SW 1271 (cell line): ENCODE data around the gene GPC3.
"Not testable (repeated sequence)": the region's sequence is repeated elsewhere in the genome, so short reads cannot be mapped to it uniquely, and the experiment has no call there.

Experiments
- DNase-seq, 2 experiments: peaks; one replicate each; lab custom pipeline; 2025; lab: John Stamatoyannopoulos, UW

The GPC3 gene

DNA sequence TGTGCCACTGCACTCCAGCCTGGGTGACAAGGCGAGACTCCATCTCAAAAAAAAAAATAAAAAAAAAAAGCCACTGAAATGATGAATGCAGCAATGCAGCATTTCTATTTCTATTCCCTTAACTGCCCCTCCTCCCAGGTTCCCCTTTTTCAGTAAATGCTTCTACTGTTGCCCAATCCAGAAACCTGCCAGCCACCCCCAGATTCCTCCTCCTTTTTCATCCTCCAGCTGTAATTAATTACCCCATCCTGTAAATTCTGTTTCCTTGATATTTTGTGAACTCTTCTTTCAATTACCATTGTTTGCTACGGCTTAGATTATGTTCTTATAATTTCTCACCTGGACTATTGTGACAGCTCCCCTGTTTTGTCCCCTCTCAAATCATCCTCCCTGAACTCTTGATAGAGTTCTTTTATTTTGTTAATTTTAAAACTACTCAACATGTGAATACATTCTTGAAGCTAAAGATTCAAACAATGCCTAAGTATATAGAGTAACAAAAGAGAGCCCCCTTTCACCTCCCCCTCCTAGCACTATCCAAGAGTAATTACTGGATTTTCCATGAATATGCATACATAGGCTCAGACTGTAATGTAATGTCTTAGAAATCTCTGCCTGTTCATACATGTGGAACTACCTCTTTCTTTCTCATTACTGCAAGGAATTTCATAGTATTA lies 429.5 kb downstream of the GPC3 start:
- no peak for DNase-seq

DNA sequence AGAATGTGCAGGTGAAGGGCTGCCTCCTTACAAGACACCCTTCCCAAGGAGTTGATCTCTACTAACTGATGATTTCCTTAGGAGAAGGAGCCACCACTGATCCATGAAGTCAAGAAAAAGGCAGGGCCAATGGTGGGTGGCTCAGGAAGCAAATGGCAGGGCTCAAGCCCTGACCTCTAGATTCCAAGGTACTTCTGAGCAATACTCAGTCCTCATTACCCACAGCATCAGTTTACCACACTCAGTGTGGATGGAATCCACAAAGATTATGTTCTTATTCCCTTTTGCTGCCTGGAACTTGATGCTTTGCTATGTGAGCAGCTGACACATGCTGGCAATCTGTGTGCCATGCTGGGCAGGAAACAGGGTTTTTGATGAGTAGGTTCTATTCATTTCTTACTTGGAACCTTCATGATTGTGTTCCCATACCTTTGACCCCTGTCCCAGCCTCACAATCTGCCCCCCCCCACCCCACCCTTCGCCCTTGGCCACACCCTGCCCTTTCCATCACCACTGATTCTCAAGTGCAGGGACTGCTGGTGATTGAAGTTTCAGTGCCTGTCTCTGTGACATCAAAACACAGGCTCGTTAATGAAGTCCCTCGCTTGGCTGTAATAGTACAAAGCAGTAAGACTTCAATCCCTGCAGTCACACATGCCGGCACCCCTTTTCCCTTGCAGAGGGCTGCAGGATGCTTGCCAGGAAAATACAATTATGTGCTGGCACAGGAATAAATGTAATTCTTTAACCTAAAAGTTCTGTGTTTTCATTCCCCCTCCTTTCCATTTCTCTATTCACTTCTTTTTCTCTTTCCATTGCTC lies 434.5 kb downstream of the GPC3 start:
- no peak for DNase-seq

DNA sequence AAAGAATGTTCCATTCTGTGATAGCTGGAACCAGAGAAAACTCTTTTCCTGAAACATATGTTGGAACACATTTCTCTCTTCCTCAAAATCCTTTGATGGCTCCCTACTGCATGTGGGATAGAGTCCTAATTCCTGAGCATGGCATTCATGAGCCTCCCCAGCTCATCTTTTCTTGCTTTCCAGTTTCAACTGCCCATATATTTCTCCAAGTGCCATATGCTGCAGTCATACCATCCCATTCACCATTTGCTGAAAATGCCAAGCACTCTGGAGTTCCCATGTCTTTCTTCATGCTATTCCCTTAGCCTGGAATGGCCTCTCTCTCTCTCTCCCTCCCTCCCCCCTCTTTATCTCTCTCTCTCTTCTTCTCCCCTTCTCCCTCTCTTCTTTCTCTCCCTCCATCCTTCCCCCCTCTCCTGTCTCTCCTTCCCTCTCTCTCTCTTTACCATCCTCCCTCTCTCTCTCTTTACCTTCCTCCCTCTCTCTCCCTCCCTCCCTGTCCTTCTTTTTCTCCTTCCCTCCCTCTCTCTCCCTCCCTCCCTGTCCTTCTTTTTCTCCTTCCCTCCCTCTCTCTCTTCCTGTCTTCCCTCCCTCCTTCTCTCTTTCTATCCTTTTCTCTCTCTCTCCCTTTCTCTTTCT lies 436.0 kb downstream of the GPC3 start:
- DNase-seq = no peak

DNA sequence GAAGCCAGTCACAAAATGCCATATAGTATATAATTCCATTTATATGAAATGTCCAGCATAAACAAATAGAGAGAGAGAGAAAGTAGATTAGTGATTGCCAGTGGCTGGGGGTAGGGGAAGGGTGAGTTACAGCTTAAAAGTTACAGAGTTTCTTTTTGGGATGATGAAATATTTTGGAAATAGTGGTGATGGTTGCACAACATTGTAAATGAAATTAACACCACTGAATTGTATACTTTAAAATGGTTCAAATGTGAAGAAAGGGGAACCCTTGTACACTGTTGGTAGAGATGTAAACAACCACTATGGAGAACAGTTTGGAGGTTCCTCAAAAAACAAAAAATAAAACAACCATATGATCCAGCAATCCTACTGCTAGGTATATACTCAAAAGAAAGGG lies 439.0 kb downstream of the GPC3 start:
- DNase-seq = no peak

DNA sequence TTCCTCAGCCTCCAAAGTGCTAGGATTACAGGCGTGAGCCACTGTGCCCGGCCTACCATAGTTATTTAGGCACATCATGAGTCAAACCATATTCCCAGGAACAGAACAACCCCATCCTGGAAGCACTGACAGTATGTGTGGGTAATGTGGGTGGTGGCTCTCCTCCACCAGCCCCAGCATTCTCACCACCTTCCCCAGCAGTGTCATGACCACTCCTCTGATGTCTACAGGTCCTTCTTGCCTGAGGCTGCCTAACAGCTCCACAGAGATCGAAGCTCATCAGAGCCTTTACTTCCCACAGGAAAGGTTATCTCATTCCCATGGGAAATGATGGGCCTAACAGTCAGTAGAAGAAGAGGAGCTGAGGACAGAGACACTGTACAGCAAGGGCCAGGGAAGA lies 440.6 kb downstream of the GPC3 start:
- DNase-seq = no peak

DNA sequence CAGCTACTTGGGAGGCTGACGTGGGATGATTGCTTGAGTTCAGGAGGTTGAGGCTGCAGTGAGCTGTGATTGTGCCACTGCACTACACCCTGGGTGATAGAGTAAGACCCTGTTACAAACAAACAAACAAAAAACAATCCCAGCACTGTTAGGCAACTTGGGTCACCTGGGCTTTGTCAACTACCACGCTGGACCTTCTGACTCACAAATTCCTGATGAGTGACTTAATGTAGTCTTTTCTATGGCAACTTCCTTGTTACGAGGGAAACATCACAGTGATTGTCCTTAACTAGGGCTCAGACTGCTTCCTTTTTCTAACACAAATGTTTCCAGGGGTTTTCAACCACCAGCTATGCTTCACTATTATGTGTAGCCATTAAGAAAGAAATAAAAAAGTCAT lies 441.3 kb downstream of the GPC3 start:
- DNase-seq = peak; percentile 2 to 56

DNA sequence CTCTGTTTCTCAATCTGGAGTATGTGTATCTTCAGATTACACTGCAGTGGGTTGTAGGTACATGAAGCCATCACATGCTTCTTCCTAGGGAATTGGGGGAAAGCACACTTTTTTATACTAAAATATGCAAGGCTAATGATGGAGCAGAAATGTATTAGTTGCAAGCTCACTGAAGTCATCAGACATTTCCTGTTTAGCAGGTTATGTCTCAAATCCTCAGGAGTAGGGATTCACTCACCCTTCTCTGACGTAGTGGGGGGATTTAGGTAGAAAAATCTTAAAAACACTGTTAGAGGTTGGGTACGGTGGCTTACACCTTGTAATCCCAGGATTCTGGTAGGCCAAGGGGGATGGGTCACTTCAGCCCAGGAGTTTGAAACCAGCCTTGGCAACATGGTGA lies 441.7 kb downstream of the GPC3 start:
- DNase-seq = no peak

DNA sequence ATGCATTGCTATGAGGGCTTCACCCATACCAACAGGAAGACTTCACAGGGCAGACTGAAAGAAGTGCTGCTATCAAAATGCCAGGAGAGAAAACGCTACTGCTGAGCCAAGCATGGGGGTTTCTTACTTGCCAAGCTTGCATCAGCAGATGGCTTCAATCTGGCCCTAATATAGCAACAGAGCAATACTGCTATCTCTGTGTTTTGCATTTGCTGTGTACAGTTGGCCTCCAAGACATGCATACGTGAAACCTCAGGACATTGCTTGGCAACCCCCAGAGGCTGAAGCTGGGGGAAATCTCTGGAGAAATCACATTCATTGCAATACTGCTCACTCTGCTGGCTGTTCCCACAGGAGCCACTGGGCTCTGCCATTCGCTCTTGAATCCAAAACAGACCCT lies 442.9 kb downstream of the GPC3 start:
- no peak for DNase-seq

DNA sequence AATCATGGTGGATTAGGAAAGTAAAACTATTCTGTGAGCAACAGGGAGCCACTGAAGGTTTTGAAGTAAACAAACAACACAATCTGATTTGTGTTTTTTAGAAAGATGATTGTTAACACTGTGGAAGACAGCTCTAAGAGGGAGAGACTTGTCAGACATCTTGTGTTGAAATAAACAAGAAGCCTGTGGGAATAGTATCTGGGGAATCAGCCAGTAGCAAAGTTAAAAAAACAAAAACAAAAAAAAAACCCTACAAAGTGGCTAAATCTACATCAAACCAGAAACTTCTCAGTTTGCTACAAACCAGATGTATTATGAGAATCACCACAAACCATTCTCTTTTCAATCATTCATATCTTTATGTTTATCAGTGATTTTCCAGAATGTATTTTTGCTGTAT lies 444.4 kb downstream of the GPC3 start:
- no peak for DNase-seq

DNA sequence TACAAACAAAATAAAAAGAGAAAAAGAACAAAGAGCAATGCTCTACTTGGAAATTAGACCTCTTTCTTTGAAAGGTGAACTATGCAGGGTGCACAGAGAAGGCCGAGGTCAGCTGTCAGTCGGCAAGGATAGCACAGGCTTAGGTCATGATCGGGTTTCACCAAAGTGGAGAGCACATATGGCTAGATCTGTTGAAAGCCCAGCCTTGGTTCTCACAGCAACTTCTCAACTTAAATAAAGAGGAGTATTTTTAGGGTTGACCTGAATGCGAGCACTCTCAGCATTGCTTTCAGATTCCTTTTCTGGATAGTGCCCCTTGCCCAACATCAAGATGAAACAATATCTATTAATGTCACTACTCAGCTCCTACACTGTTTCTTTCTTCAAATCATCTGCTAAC lies 447.2 kb downstream of the GPC3 start:
- no peak for DNase-seq

DNA sequence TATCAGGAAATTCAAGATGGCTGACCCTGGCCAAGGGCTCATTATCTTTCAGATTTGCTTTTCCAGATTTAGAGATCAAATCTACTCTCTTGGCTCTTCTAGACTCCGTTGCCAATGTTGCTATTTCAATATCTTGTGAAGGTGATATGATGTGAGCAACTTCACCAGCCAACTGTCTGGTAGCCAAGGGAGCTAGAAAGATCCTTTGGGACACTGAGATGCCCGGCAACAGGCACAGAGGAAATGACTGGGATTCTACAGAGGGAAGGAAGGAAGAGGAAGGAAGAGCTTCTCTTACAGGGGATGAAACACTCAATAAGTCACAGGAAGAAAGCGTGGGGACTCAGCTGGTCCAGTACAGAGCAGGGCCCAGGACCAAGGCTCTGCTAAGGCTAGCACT lies 448.3 kb downstream of the GPC3 start:
- DNase-seq = no peak

DNA sequence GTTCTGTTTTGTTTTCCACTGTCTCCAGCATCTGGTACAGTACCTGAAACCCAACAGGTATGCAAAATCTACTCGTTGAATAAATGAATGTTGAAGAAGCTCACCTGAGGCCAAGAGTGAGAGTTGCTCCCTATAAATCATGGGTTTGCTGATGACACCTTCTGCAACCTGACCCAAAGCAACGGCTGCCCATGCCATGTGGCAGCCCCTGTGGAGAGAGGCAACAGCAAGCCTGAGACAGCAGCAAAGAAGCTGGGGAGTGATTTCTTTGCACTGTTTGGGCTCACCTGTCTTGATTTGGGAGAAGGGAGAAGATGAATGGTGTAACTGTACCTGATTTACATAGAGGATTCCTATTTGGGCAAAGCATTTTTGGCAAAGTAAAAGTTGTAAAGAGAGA lies 450.3 kb downstream of the GPC3 start:
- DNase-seq = no peak

DNA sequence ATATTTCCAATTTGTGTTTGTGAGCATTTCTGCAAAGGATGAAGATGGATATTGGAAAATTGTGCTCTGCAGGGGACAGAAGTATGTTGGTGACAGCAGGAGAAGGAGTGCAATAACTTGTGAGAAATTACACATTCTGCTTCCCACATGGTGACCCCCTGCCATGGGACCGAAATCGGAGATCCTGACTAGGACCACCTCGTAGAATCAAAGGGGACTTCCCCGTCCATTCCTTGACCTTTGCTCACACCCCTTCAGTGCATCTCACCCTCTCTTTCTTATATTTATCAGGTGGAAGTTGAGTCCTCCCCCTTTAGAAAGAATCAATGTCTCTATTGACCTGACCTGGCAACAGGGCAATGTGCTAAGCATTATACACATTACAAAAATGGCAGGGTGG lies 451.2 kb downstream of the GPC3 start:
- no peak for DNase-seq

DNA sequence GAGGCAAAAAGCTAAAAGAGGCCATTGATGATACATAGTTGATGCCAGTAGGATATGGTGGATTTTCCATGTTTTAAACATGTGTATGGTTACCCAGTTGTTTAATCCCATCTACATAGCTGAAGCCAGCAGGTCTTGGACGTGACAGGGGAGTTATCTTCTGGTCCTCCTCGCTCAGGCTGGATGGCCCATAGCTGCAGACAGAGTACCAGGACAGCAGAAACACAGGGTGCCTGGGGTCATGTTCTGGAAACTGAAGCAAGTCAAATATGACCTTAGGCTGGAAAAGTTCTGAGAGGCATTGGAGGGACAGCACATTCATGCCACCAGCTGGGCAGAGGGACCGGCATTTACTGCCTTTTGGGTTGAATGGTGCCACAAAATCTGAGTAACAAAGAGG lies 452.1 kb downstream of the GPC3 start:
- DNase-seq = no peak

DNA sequence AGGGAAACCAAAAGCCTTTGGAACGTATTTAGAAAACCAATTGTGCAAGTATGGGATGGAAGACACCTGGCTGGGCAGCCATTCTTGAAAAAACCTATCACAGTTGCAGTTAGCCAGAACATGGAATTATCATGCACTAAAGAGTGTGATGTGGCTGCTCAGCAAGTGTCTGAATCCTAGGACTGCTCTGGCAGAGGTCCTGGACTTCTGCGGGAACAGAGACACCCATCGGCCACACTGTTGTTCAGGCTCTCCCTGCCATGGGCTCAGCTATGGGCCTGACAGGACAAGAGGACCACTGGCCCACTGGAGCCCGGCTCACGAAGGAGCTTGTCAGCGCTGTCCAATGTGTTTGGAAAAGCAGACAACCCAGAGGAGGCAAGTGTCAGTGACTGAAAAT lies 454.4 kb downstream of the GPC3 start:
- no peak for DNase-seq

DNA sequence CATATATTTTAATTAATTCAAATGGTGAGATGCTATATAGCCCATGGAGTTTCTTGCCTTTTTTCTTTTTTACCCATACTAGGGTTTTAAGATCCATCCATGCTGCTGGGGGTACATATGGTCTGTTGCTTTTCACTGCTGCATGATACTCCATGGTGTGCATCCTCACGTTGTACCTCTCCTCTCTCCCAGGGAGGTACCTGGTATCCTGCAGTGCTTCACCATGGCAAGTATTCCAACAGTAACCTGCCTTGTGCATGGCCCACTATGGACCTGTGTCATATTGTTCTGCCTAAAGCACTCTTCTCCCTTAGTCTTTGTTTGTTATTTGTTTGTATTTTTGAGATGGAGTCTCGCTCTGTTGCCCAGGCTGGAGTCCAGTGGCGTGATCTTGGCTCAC lies 455.8 kb downstream of the GPC3 start:
- DNase-seq = no peak

DNA sequence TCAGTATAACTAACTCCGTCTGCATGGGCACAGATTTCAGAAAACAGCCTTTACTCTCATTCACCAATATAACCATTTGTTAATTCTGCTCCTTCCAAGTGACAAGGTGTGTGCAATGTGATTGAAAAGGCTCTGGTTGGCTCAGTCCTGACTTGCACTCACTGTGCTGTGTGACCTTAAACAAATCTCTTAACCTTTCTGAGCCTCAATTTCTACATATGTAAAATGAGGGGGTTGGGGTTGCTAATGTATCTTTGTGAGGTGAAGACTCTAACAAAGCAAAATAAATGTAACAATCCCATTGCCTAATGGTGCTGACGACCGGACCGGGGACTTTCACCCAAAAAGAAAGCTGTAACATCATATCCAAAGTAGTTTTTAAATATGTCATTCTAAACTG lies 457.6 kb downstream of the GPC3 start:
- no peak for DNase-seq

DNA sequence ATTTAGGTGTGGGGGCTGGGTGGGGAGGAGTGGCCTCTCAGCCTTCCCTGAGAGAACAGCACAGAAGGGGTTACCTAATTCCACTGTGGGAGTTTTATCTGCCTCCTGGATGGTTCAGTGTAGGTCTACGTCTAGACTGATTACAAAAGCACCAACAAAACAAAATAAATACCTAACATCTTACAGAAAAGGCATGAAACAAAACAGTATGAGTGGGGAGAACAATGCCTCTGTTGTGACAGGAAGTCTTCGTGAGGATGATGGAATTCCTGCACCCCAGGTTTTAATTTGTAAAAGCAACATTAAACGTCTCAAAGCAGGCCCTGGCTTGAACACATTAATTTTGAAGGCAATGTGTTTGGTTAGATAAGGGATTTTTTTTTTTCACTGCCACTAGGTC lies 458.0 kb downstream of the GPC3 start:
- no peak for DNase-seq

DNA sequence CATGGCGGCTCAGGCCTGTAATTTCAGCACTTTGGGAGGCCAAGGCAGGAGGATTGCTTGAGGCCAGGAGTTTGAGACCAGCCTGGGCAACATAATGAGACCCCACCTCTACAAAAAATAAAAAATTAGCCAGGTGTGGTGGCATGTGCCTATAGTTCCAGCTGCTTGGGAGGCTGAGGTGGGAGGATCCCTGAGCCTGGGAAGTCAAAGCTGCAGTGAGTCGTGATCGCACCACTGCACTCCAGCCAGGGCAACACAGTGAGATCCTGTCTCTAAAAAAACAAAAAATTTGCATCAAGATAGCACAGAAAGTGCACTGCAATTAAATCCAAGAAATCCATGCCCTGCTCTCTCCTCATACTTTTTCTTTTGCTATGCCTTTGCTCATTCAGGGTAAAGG lies 458.6 kb downstream of the GPC3 start:
- not testable (repeated sequence) for DNase-seq

DNA sequence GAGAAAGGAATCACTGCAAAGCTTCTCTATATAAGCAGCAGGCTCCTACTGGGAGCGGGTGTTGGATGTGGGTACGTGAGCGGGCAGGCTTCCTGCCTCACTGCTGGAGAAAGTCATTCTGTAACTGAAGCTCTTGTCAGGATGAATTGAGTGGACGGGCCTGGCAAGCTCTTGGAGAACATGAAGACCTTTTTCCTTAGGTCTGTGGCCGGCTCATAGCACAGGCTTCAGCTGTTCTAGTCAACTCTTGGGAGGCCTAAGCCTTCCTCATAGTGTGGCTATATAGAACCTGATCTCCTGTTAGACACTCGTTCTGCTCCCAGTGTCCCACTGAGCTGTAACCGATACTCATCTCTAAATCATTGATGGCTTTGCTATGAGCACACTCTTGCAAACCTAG lies 461.9 kb downstream of the GPC3 start:
- no peak for DNase-seq

DNA sequence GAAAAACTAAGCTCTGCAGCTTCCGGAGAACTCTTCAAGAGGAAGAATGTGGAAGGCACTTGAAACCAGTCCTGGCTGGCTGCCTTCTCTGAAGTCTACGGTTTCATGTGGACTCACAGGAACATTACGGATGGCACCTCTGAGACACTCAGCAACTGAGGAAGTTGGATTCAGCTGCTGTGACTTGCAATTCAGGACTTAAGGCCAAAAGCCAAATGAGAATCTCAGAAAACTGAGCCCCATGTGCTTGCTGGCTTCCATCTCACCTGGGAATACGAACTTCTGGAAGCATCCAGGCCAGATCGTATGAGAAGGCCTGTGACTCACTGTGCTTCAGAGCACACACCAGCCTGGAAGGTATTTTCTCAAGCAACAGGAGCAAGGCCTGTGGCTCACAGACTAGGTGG lies 462.3 kb downstream of the GPC3 start:
- DNase-seq = no peak

DNA sequence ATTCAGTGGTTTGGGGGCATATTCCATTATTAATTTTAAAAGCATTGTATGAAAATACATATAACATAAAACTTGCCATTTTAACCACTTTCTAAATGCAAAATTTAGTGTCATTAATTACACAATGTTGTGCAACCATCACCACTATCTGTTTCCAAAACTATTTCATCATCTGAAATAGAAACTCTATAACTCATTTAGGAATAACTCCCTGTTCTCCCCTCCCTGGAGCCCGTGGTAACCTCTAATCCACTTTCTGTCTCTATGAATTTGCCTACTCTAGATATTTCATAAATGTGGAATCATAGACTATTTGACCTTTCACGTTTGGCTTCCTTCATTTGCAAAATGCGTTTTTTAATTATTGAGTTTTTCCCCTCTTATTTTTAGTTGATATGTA lies 468.7 kb downstream of the GPC3 start:
- no peak for DNase-seq

DNA sequence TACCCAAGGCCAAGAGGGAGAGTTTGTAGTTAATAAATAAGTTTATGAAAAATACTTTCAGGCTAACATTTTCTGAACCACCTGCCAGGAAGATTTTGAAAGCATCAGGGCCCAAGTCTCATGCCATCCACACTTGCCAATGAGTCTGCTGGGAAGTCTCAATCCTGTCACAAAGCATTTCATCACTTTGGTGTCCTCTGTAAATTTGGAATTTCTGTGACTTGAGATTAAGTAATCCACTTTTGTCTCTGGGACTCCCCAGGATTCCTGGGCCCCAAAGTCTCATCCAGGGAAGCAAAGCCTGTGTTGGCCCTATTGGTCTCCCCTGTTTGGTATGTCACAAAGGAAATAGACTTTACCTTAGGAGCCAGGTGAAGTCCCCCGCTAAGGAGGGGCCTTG lies 470.9 kb downstream of the GPC3 start:
- DNase-seq = no peak
